Mammary epithelial cell (primary cell): ENCODE data around the gene SOX5.

ENCODE experiments used
- CTCF ChIP-seq, 2 donors: IDR thresholded peaks in 1 of 2; conservative IDR thresholded peaks in 1 of 2; 2 replicates each; pipeline ENCODE4 v1.5.1; 2011 to 2012; ENCODE audit warnings: inconsistent platforms in 2 of 2, low read length in 2 of 2, mild to moderate bottlenecking in 2 of 2, control low read depth in 1 of 2, low read depth in 1 of 2; ENCODE audit not compliant: insufficient read depth in 1 of 2; ENCODE audit errors: extremely low read depth in 1 of 2
- EZH2 ChIP-seq: IDR thresholded peaks from 2 replicates; pipeline ENCODE4 v1.6.1; 2012; ENCODE audit warnings: low read length, inconsistent platforms, borderline replicate concordance

GRCh38 chr12:23862701-23863100 is 86.8 kb downstream of the SOX5 start:
- TF ChIP-seq CTCF (conservative IDR thresholded peaks at IDR 0.05 in 1 of 2, IDR thresholded peaks at IDR 0.05 in 1 of 2; ENCODE audit: extremely low read depth in 1 of 2, insufficient read depth in 1 of 2, low read depth in 1 of 2, low read length in 2 of 2) = no peak
- TF ChIP-seq EZH2 = no peak
